Measurements from ENCODE around the gene TCF12. TPM values are rescaled to one million over a fixed set of nuclear protein-coding genes. Genes with fewer than 3 reads are reported as not detected.
A peak's percentile ranks its signal among the peaks of the same experiment; 100 is the strongest.
"Not testable (repeated sequence)": the region's sequence is repeated elsewhere in the genome, so short reads cannot be mapped to it uniquely, and the experiment has no call there.

Gene TCF12
- total RNA-seq, 1 experiment from 2014 or later: 200 TPM

DNA sequence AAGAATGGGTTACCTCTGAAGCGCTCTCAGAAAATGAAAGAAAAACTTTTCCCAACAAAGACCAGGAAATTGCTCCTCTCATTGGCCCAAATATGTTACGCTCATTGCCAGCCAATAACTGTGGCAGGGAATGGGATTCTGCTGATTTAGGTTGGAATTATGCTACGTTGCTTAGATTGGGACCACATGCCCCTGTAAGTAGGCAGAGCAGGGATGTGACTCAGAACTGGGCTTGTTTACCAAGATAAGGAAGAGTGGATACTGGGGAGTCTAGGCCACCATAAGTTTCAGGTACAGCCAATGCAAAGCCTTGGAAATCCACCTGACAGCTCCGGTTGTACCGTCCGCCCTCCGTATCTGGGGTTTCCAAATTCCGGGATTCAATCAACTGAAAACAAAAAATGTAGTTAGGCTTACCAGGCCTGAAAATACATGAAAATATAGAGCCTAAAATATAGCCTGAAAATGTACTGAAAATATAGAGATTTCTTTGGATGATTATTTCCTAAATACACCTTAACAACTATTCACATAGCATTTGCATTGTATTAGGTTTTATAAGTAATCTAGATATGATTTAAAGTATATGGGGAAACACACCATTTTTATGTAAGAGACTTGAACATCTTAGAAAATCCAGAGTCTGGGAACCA lies 1.5 kb upstream of the TCF12 start:
- peak; percentile 39 for DNase-seq (ENCODE audit: low read depth)

DNA sequence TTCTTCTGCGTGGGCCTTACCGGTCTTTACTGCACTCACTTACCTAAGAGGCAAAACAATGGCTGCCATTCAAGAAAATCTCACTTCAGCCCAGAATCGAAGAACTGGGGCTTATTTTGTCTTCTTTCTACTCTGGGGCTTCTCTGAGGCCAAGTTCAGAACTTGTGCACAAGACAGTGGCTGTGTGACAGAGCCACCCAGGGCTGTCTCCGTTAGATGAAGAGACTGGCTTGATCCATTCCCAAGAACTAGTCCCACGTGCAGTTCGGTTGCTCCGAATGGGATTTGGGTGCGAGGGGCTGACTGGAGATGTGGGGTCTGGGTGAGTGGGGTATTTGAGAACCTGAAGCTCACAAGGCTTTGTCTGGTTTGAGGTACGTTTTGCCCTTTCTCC lies 795 bp upstream of the TCF12 start:
- DNase-seq (ENCODE audit: low read depth): no peak

DNA sequence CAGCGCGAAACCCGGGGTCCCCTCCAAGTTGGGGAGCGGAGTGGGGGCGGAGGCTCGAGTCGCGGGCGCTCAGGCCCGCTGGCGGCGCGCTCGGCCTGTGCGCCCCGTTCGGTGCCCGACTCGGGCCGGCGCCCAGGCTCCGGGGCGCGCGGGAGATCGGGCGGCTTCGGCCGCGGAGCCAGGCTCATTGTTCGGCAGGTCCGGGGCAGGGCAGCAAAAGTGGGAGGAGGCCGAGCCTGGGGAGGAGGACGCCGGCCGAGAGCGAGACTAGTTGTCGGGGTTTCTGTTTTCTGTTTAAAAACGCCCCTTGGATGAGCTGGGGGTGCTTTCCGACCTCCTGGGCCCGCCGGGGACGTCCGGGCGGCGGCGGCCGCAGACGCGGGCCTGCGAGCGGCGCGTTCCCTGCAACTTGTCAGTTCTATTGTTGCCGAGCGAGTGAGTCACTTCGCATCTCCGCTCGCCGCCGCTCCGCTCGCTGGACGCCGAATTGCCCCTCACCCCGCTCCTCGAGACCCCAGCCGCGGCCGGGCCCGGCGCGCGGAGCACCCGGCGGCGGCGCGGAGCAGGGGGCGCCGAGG lies 676 bp downstream of the TCF12 start:
- DNase-seq (ENCODE audit: low read depth): peak; percentile 76

DNA sequence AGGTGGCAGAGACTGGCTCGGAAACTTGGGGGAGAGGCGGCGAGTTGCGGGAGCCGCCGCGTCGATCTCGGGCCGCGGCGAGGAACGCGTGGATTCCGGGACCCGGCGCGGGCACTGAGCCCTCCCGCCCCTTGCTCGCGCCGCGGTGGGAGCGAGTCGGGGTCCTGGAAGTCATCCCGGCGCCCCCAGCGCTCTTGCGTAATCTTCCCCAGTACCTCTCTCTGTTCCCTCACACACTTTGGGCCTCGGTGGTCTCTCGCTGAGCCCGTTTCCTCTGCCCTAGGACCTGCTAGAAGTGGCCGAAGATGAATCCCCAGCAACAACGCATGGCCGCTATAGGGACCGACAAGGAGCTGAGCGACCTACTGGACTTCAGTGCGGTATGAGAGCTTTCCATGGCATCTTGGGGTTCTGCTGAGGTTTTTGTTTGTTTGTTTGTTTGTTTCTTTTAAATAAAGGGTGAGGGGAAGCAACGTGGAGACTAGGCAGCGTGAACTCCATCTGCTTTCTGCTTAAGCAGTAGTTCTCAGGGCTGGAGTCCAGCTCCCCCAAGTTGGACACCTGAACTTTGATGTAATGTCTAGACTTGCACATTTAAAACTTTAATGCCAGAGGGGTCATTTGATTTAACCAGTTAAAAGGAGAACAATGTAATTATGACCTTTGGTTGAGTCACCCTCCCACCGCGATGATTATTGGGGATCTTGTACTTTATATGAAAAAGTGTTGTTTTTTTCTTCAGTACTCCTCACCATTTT lies 1.3 kb downstream of the TCF12 start:
- DNase-seq (ENCODE audit: low read depth): peak; percentile 48

DNA sequence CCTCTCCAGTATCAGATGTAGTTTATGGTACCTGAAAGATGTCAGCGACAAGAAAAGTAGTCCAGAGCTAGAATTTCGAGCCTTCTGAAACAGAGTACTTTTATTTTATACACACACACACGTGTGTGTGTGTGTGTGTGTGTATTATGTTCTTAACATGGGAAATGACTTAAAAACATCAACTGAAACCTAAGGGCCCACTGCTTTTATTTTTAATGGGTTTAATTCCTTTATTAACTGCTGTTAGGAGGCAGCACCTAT lies 1.9 kb downstream of the TCF12 start:
- no peak for DNase-seq (ENCODE audit: low read depth)

DNA sequence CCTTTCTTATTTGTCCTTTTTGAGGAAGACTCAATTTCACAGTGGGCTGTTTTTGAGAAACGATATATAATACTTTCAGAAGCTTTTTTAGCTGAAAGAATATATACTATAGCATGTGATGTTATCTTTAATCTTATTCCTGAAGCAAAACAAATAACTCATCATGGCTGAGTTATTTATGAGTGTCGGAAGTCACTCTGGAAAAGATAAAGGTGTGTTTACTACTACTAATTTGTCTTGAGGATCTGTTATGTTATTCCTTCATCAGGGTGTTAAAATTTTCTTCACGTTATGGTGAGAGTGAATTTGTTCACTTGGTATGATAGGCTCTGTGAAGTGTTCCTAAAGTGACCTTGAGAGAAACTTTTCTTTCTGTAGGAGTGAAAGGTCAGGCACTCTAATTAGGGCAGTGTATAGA lies 4.7 kb downstream of the TCF12 start:
- DNase-seq (ENCODE audit: low read depth): no peak

DNA sequence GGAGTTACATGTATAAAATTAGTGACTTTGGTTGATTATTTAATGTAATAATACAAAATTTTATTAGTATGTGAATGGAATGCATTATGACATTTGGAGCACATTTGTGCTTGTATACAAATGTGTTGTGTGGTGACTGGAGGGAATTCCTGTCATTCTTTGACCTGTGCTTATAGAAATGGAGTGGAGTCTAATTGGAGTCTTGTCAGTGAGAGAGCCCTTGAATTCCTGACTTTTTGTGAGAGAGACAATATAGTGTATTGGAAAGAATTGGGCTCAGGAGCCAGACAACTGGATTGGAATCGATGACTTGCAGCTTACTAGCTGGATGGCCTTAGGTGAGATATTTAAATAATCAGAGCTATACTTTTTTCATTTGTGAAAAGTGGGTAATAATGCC lies 9.4 kb downstream of the TCF12 start:
- DNase-seq (ENCODE audit: low read depth): no peak

DNA sequence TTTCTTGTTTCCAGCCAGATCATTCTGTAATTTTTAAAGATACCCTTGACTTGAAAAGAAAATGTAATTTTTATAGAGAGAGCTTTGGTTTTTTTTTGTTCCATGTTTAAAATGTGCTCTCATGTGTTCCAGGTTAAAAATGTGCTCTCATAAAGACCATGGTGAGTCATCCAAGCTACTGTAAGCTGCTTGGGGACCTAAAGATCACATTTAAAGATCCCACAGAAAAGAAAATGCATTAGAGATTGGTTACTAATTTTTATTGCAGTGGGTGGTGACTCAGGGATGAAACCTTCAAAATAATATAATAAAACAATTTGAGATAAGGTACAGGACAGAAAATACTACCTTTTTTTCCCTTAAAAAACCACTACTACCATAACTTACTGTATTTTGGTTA lies 11.0 kb downstream of the TCF12 start:
- DNase-seq (ENCODE audit: low read depth): peak; percentile 13

DNA sequence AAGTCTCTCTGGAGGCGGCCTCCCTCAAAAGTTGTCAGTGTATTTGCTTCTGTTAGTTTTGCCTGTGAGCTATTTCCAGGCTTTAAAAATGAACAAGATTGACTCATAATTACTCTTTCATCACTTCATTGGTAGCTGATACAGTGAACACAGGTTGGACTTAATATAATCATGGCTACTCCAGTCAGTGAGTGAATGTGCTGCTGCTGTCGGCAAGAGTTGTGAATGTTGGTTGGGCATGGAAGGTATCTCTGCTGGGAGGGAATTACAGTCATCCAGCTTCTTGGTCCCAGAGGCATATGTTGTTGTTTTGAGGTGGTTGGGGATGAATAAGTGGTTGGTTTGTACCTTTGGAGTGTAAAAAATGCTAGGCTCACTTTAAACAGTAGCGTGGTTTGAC lies 11.5 kb downstream of the TCF12 start:
- no peak for DNase-seq (ENCODE audit: low read depth)

DNA sequence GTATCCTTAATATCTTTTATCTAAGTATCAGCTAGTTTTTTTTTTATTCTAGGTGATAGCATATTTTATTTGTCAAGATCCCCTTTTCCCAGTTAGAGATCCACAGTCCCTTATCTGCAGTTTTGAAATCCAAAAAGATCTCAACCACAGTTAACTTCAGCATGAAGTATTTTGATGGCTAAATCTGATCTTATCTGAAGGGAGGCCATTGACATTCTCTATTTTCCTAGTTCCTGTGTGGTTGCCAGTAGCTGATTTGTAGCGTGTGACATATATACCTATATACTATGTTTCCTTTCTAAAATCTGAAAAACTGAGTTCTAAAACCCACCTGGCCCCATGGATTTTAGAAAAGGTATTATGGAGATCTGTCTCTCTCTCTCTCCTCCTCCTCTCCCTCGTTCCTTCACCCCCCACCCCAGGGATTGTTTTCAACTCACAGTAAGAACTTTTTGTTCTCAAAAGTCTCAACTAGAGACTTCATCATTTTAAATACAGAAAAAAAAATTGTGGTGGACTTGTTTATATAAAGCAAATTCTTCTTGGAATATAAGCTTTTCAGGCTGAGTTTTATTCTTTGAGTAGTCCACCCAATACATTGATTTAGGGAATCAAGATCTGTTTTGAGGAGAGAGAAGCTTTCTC lies 12.3 kb downstream of the TCF12 start:
- DNase-seq (ENCODE audit: low read depth): no peak

DNA sequence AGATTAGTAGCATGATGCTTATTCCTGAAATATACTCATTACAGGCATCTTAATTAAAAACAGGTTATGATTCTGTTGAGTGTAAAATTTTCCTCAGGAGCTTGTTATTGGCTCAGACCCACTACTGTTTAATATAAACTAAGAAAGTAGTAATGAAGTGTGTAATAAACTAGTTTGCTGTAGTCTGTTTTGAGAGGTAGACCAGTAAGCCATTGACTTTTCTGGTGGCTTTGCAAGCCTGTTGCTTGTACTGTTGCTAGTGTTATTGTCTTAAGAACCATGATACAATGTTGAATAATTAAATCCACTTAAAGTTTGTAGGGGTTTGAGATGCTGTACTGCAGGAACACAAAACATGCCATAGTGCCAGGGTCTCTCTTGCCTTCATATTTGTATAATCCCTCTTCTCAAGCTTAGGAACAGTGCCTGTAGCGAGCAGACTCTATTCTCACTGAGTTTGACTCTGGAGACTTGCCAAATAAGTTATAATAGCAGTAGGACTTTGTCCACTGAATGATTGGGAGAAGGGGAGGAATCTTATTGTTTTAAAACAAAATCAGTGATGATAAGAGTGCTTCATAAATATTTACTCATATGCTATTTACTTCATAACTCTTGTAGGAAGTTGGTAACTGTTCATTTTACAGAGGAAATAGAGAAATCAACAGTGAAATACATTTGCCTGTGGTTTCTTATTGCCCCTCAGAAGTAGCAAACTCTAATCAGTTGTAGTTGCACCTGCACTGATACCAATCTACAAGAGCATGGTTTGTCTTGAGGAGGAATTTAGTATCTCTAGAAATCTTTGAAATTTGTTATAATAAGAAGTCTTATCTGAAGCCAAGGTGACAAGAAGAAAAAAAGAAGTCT lies 13.4 kb downstream of the TCF12 start:
- no peak for DNase-seq (ENCODE audit: low read depth)

DNA sequence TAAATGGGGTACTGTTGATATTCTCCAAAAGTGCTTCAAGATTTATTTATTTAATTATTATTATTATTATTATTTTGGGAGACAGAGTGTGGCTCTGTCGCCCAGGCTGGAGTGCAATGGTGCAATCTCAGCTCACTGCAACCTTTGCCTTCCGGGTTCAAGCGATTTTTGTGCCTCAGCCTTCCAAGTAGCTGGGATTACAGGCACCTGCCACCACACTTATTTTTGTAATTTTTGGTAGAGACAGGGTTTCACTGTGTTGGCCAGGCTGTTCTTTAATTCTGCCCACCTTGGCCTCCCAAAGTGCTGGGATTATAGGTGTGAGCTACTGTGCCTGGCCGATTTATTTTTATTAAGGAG lies 14.0 kb downstream of the TCF12 start:
- DNase-seq (ENCODE audit: low read depth): not testable (repeated sequence)

DNA sequence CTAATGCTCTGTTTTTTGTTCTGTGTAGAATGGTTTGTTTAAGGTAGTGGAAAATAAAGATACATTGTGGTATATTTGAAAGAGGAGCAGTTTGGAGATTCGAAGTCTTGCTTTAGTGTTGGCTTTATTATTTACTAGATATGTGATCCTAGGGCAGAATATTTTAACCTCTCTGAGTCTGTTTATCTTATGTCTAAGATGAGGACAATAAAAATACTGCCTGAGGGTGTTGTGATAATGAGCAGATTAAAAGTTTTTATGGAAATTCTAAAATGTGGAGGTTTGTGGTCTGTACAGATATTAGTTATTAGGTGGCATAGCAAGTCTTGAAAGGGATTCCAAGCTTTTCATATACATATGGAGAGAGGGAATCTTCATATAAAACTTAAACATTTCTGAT lies 15.0 kb downstream of the TCF12 start:
- DNase-seq (ENCODE audit: low read depth): no peak

DNA sequence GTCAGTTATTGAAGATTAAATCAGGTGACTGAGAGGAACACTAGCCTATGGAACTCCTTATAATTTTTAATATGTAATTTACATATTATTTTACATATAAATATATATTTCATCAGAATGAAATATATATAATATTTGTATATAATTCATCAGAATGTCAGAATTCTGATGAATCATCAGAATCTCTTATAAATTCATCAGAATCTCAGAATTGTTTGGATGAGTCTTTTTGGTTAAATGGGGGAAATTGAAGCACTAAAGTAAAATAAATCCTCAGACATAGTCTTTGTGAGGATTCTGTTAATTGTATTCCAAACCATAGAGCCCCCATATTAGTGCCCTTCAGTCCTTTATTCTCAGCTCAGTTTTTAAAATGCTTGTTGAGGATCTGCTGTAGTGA lies 15.4 kb downstream of the TCF12 start:
- no peak for DNase-seq (ENCODE audit: low read depth)

DNA sequence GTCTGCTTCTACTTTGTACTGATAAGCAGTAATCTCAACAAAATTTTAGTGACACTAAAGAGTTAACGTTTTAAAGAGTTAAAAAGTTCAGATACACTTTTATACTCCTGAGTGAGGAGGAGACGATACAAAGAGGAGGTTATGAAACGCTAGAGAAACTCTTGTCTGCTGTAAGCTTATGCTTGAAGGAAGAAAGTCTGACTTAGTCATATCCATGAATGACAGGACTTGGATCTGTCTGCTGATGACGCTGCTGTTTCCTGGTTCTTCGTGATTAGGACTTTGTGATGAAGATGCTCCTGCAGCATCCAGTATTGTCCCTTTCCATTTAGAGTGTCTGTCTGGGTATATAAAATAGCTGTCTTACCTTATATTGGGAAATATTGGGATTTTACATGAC lies 15.8 kb downstream of the TCF12 start:
- no peak for DNase-seq (ENCODE audit: low read depth)

DNA sequence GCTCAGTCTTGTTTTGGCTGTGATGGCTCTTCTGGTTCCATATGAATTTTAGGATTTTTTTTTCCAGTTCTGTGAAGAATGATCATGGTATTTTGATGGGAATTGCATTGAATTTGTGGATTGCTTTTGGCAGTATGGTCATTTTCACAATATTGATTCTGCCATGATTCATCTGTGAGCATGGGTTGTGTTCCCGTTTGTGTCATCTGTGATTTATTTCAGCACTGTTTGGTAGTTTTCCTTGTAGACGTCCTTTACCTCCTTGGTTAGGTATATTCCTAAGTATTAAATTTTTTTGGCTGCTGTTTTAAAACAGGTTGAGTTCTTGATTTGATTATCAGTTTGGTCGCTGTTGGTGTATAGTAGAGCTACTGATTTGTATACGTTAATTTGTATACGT lies 18.5 kb downstream of the TCF12 start:
- no peak for DNase-seq (ENCODE audit: low read depth)

DNA sequence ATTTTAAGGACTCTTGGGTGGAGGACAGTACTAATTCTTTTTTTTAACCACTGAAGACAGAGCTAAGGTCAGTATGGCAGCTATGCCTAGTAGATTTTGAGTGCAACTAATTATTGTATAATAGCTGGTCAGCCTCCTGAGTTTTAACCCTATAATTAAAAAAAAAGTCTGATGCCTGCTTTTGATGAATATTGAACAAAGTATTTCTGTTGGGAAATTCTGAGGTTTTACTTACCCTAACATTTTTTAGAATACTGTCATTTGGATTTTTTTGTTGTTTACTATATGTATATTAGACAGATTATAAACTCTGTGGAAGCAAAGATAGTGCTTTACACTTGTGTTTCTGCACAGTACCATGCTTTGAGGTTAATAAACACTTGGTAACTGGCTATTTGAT lies 20.8 kb downstream of the TCF12 start:
- no peak for DNase-seq (ENCODE audit: low read depth)

DNA sequence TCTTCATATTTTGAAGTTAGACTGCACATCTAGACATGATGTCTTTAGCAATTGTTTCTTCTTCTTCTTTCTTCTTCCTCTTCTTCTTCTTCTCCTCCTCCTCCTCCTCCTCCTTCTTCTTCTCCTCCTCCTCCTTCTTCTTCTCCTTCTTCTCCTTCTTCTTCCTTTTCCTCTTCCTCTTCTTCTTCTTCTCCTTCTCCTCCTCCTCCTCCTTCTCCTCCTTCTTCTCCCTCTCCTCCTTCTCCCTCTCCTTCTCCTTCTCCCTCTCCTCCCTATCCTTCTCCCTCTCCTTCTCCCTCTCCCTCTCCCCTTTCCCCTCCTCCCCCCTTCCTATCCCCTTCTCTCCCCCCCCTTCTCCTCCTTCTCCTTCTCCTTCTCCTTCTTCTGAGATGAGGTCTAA lies 21.9 kb downstream of the TCF12 start:
- no peak for DNase-seq (ENCODE audit: low read depth)

DNA sequence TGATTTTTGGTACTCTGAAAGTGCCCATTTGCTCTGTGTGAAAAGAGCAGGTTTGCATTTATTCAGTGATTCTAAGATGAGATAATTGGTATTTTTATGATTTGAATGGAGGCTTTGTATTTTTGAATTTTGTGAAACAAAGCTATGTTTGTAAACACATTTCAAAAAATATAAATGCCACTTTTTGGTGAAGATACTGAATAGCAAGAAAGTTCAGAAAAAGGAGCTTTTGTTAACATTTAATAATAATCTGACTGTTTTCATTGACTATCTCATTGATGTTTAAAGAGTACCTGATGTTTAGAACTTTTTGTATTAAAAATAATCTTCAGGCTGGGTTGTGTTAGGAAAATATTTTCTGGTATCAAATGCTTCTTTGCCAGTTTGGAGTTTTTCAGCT lies 23.7 kb downstream of the TCF12 start:
- DNase-seq (ENCODE audit: low read depth): no peak

DNA sequence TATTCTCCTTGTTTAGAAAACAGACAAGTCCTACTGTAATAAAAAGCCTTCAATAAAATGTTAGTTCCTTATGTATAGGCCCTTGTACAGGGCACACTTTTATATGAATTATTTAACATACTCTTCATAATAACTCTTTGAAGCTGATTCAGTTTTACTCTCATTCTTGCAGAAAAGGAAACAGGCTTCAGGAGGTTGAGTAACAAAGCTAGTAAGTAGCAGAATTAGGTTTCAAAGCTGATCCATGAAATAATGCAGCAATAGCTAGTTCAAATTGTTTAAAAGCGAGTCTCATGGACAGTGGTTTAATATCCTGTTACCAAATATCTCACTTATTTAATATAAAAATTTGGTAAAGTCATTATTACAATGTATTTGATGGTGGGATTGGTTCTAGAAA lies 25.0 kb downstream of the TCF12 start:
- no peak for DNase-seq (ENCODE audit: low read depth)

DNA sequence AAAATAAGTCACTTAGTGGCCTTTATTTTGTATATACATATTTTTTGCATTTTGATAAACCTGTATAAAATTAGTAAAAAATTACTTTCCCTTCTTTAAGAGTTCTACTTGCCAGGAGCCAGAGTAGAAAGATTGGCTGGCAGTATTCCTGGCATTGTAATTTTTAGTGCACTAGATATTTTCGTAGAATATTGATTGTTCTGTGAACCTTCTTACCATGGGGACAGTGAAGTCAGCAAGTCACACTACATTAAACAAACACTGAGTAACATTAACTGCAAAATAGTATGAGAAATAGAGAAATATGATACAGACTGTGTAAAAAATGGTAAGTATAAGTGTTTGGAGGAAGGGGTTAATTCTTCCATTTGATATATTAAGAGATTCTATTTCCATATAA lies 26.0 kb downstream of the TCF12 start:
- no peak for DNase-seq (ENCODE audit: low read depth)

DNA sequence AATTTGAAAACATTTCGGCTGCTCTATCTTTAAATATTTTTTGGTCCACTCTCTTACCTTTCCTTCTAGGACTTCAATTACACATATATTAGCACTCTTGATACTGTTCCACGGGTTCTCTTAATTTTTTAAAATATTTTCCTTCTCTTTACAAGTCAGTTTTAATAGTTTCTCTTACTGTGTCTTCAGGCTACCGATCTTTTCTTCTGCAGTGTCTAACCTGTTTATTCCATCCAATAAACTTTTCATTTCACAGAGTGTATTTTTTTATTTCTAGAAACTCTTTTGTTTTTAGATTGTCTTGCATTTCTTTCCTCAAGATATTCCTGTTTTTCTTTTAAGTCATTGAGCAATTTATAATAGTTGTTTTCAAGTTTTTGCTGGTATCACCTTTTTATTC lies 27.7 kb downstream of the TCF12 start:
- no peak for DNase-seq (ENCODE audit: low read depth)

Measured in Daoy (cell line).